ENCODE results near the gene CCDC24.
A peak's percentile ranks its signal among the peaks of the same experiment; 100 is the strongest.

CCDC24 gene

DNA sequence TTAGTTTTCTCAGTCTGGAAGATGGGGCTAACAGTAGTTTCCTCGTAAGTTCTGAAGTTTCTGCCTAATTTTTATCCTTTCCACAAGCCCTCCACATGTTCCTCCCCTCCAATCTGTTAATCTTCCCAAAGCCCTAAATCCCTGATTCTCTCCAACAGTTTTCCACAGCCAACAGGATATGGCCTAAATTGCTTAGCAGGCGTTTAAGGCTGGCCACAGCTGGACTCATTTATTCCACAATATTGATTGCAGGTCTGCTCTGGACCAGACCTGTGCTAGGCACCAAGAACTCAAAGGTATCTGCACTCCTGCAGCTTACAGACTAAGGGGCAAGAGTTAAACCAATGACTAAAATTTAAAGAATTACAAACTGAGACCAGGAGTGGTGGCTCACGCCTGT, 35.9 kb downstream of the CCDC24 start:
- DNase-seq: no peak

DNA sequence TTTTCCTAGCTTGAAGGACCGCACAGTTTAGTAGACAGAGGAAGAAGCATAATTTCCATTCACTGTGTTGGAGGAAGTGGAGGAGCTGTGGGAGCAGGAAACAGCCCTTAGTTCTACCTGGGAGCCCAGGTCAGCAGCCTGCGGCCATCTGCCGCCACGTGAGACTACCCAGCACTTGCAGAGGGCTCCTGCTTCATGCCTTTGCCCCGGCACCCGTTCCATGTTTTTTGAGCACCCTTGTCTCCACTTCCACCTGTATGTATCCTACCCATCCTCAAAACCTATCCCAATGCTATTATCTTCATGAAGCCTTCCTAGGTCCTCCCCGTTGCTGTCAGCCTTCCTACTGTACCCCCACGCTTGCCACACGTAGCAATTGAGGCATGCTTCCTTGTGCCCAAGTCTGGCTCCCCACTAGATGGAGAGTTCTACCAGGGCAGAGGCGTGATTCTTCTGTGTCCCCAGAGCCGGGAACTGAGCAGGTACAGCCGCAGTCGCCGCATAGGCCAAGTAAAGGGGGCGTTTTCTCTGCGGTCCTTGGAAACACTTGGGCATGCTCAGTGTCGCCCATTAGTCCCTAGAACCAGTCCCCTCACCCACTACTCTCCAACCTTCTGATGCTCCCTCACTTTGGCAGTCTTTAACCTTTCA, 38.0 kb downstream of the CCDC24 start:
- DNase-seq: no peak

DNA sequence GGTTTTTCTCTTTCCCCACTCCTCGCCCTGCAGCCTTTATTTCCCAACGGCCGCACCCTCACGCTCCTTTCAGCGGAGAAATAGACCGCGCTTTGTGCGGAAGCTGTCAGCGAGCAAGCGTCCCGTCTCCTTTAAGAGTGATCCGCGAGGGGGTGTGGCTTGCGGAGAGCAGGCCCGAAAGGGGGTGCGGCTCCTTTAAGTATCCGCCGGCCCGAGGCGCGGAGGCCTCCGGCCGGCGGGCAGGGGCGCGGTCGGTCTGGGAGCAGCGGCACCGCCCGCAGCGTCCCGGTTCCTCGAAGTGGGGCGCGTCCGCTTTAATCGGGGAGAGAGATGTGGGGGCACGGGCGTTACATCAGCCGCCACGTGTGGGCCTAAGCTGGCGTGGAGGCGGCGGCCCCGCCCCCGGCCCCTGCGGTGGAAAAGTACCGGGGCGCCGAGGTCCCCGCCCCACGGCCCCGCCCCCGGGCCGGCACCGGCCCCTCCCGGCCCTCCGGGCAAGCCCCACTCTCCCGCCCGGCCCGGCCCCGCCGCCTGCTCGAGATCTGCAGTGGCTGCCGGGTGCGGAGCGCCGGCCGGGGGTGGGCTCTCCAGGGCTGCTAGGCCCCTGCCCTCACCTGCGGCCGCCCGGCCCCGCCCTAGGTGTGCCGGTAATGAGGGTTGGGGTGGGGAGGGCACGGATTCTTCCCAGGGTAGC, 38.7 kb downstream of the CCDC24 start:
- peak; percentile 87 for DNase-seq

DNA sequence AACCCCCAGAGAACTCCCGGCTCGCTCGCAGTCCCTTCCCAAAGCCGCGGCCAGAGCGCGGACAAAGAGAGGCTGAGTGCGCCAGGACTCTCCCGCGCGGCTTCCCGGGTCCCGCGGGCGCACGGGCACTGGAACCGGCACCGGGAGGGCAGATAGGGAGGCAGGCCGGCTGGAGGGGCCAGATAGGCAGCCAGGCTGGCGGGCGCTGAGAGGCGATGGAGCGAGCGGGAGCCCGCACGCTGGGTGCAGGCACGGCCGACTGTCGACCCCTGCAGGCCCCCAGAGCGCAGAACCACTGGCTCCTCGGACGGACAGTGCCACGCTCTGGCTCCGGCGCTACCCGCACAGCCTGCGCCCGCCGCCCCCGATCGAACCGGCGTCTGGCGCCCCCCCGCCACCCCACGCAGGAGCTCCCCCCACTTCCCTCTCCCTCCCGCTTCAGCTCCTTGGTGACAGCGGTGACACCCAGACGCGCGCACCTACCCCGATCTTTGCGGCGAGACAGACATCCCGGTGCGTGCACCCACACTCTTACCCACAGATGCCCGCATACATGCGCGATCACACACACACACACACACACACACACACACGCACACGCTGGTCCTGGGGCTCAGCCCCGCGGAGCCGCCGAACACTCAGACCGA, 39.3 kb downstream of the CCDC24 start:
- DNase-seq: peak; percentile 60

DNA sequence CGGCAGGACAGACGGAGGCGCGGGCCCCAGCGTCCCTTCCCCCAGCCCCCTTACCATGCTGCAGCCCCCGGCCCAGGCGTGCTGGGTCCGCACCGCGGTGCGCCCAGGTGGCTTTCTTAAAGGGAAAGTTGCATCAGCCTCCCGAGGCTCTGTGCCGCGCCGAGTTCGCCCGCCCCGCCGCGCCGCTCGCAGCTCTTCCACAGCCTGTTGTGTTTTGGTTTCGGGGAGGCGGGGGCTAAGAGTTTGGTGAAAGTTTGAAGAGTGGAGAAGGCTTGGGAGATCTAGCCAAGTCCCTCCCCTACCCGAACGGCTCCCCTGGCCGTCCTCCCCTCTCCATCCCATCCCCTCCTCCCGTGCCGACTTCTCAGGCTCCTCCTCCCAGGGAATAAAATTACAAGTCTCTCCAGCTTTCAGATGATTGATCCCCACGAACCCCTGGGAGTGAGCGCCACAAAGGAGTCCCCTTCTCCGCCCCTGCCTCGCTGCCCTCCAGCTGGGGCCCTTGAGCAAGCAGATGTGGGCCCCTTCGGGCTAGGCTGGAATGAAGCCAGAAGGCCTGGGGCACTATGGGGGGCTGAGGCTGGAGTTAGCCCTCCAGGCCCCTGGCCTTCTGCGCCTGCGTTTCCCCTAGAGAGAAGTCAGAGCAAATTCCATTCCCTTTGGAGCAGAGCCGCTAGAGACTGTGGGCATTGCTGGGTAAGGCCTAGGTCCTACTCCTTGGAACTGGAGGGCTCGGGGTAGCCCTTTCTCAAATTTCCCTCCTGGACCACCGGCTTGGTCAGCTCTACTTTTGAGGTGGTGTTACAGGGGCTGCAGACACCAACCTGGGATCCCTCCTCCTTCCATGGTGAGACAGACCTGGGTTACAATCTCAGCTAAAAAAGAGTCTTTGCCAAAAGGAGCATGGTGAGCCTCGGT, 40.1 kb downstream of the CCDC24 start, which contains the start of gene SLC6A9:
Gene SLC6A9, minus strand, starts transcription at position 211 of the 918 bp plus-strand sequence. CDS start 7,185 bp downstream, outside the sequence.
- DNase-seq: no peak

DNA sequence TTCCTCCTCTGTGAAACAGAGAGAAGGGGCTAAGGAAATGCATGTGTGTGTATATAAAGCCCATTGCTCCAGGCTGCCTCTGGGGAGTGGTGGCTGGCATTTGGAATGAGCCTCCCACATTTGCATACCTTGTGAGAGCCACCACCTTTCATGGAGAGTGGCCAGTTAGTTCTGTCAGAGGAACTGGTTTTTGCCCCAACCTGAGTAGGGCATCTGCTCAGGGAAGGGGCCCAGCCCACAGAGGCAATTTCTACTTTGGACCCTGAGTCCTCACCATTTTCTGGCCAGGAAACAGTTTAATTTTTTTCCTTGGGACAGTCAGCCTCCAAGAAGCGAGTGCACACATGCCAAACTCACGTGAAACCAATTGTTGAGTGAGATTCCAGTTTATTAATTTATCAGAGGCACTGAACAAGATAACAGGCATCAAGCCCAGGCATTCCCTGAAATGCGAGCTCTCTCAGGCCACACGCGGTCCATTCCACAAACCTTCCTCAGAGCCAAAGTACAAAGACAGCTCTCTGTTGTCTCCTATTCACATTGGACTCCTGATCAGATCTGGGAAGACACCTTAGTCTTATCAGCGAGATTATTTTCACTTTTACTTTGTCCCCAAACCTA, 40.9 kb downstream of the CCDC24 start:
- no peak for DNase-seq

DNA sequence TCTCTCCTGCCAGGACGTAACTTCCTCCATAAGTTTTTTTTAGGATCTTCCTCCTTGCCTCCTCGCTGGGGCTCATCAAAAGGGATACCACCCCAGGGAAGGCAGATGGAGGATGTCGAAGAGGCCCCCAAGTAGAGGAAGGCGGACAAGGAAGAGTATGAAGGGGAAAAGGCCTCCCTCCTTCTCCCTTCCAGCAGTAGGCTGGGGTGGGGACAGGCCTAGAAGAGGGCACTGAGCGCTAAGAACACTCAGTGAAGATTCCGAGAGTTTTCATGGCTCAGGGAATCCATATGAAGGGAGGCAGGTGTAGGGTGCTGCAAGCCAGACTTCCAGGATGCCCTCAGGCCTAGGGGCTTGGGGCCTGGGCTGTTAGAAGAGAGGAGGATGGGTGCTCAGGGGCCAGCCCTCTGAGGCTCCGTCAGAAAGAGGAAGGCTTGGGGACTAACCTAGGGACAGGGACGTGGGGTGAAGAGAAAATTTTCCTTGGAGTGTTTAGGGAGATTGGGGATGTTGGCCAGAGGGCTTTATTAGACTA, 41.7 kb downstream of the CCDC24 start:
- DNase-seq: no peak

DNA sequence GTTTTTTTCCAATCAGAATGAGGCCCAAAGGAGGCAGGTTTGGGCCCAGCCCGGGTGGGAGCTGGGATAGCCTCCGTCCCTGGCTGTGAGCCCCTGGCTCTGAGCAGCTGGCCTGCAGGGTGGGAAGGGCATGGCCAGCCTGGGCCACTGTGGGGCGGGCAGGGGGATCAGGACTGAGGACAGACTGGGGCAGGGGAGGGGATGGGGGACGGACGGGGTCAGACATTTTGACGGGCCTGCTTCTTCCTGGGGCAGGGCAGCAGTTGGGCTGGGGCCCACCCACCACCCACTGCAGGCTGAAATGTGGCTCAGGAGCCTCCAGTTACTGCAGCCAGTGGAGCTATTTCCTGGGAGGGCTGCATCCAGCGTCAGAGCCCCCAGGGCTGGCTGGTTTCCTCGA, 42.4 kb downstream of the CCDC24 start:
- no peak for DNase-seq

DNA sequence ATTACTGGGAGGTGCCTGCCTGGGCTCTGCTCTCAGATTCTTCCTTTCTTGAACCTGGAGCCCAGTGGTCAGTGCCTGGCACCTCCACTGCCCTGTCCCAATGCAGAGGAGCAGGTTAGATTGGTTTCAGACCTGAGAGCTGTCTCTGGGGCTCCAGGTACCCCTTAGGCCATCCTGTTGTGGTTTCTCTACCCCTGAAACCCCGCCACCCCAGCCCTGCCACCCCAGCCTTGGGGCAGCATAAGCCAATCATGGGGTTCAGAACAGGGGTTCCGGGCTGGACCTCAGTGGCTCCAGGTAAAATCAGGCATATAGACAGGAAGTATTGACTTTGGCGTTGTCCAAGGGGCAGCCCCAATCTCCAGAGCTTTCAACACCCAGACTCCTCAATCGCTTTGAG, 43.0 kb downstream of the CCDC24 start:
- no peak for DNase-seq

DNA sequence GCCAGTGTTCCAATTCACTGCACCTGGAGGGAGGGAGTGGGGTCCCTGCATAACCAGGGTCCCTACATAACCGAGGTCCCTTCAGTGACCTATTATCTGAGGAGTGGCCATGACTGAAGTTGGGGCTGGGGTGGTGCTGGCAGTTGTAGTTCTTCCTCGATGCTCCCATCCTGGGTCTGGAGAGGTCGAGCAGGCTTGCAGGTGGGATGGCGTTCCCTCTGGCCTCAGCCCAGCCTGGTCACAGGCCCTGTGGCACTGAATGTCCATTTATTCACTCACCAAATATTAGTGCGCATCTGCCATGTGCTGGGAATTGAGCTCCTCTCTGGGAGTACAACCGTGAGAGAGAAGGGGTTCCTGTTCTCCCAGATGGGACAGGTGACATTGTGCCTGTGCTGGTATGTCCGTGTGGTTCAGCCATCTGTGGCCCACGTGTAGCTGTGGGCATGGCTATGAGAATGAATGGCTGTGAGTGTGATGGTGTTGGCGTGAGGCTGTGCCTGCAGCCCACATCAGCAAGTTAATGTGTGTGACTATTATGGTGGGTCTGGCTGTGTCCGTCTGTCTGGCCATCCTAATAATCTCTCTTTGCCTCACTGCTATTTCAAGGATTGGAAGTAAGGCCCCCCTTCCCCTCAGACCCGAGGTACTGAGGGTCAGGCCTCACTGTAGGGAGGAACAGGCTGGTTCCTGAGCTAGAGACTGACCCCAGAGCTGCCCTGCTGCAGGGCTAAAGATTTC, 43.7 kb downstream of the CCDC24 start:
- DNase-seq: no peak

DNA sequence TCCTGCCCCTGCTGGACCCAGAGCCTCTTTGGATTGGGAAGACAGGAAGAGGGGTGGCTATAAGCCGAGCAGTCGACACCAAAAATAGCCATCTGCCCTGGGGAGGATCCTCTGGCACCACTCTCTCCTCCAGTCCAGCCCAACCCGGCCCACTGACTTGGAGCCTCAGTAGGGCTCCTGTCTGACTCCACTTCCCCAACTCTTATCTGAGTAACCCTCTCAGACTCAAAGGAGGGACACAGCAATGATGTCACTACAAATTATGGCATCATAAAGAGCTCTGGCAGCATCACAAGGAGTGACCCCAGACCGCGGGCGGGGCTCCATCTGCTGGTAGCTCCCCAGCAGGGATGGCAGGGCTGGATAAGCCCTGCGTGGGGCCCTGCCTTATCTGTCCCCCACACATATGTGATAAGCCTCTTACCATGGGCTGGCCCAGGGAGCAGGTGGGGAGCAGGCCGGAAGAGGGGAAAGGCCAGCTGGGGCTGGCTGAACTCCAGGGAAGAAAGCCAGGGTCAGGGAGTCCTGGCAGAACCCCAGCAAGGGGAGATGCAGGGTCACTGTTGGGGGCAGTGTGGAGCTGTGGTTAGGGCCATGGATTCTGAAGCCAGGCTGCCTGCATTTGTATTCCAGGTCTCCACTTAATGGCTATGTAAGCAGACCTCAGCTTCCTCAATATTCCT, 44.5 kb downstream of the CCDC24 start:
- DNase-seq: no peak

DNA sequence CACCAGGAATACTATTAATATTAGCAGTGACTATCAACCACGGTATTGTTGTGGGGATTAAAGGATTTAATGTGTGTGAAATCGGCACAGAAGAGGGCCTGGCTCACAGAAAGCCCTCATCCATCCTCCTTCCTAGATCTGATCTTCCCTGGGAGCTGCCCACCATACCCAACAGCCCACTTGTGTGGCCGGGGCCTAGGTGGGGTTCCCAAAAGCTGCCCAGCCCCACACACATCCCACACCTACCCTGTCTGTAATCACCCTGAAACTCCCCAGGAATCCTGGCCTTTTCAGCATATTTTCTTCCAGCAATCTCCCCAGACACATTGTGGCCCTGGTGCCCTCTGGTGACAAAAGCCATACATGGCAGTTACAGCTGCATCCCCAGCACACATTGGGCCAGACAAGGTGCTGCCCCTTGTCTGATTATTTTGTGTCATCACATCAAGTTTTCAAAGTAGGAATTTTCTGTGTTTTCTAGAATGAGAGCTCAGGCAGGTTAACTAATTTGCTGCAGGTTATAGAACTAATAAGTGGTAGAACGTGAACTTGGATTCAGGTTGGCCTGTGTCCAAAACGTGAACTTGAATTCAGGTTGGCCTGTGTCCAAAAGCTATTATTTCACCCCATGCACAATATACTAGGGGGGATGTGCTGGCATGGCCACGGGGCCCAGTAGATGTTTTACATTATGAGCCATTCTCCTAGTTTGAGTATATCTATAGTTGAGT, 45.2 kb downstream of the CCDC24 start:
- DNase-seq: peak; percentile 74

DNA sequence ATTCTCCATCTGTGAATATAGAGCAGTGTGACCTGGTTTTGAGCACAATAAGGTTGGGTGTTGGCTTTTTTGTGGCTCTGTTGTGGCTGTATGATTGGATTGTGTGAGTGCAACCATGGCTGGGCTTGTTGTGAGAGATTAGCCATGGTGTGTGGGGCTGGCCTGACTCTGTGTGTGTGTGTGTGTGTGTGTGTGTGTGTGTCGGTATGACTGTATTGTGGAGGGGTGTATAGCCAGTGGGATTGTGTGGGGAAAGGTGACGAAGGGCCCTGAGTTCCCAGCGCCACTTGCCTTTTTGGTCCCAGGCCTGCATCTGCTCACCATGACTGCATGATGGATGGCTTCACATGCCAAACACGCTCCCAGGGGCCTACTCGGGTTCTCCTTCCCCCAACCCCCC, 45.8 kb downstream of the CCDC24 start:
- no peak for DNase-seq

DNA sequence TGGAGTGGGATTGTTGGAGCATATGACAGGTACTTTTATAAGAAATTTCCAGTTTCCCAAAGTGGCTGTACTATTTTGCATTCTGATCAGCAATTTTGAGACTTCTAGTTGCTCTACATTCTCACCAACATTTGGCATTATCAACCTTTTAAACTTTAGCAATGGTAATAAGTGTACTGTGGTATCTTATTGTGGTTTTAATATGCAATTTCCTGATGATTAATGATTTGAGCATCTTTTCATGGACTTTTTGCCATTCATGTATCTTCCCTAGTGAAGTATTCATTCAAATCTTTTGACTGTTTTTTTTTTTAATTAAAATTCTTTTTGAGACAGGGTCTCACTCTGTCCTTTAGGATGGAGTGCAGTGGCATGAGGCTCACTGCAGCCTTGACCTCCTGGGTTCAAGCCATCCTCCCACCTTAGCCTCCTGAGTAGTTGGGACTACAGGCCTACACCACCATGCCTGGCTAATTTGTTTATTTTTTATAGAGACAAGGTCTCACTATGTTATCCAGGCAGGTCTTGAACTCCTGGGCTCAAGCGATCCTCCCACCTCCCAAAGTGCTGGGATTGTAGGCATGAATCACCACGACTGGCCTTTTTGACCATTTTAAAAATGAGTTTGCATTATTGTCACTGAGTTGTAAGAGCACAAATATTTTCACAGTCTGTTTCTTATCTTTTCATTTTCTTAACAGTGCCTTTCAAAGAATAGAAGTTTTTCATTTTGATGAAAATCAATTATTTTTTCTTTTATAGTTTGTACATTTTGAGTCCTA, 47.7 kb downstream of the CCDC24 start:
- DNase-seq: no peak

DNA sequence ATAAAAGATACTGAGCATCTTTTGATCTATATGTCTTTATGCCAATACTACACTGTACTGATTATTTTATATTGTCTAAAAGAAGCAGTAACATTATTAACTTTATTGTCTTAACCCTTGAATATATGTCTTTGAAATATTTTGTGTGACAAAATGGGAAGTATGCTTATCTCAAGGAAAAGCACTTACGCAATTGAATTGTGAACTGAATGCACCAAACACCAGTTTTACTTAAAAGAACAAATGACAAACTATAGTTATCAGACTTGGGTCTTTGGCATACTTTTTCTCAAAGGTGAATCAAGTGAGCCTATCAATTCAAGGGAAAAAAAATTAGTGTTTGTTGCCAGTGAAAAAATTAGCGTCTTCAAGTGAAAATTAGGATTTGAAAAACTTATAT, 49.0 kb downstream of the CCDC24 start:
- no peak for DNase-seq

DNA sequence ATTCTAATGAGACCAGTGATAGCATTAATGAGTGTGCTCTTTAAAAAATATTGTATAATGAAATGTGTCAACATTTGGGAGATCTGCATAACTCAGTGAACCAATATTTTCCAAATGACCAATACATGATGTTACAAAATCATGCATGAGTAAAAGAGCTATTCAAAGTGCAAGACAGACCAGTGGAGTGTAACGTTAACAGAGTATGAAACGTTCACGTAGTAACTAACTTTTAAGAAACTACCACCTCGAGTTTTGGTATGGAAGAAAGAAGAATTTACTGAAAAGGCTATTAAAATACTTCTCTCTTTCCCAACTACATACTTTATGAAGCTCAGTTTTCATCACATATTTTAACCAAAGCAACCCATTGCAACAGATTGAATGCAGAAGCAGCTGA, 49.4 kb downstream of the CCDC24 start:
- DNase-seq: no peak

DNA sequence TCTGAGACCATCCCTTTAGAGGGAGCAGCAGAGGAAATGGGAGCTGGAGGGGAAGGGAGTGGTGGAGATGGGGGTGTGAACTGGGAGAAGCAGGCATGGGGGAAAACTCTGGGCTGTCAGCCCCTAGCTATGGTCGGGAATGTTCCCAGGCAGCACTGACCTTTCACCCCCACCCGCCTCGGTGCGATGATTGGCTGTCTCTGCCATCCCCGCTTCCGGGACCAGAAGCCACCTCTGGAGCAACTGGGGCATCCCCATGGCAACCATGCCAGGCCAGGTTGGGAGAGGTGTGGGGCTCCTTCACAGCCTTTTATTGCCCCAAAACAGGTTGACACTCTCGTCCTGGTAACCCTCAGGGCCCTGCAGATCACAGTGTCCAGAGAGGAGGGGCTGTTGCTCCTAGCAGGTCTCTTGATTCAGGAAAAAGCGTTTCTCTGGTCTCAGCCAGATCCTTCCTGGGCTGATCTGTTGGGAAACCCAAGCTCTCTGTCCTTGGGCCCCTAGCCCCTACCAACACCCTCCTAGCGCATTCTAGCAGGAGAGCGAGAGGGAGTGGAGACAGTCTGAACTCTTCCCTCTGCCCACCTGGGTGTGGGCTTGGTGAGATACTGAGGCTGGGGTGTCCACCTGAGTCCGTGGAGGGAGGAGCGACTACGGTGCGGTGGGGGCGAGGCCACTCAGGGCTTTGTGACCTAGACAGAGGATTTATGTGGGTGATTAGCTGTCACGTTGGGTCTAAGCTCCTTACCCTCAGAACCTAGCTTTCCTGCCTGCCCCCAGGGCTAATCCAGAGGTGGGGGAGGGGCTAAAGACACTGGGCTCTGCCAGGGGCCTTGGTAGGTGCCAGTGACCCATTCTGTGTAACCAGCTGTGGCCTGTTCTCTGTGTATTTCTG, 52.0 kb downstream of the CCDC24 start:
- DNase-seq: no peak

DNA sequence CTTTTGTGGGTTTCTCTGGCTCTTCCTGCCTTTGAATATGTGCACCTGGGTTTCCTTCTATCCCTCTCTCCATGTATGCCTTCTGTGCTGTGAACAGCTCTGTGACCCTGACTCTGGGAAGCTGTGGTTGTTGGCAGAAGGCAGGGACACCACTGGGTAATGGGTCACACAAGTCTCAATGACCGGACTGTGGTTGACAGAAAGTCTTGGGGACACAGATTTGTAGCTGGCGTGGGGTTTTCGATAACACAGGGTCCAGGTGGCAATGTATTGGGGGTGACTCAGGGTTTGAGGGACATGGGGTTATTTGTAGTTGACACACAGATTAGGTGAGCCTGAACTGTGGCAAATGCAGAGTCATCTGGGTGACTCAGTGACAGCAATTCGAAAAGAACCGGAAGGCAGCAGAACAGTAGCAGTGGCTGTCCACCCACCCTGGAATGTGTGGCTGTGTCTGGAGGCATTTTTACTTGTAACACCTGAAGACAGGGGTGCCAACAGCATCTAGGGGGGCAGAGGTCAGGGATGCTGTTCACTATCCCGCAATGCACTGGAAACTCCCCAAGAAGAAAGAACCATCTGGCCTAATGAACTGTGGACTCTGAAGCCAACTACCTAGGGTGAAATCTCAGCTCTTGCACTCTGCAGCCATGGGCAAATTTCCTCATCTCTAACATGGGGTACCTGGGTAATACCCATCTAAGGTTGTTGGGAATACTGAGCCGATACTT, 52.8 kb downstream of the CCDC24 start:
- no peak for DNase-seq

Measured in CD4-positive, alpha-beta T cell treated with Interleukin-10 for 1 hour (primary cell).